Type B pancreatic cell (in vitro differentiated cells): ENCODE results near the gene STARD13. TPM values are rescaled to one million over a fixed set of nuclear protein-coding genes. Genes with fewer than 3 reads are reported as not detected.

ENCODE experiments used
- DNase-seq: peaks from one replicate; pipeline ENCODE4 v3.0.0; 2021; ENCODE audit warnings: mixed read lengths; ENCODE audit not compliant: unreplicated experiment; ENCODE audit errors: extremely low spot score
- H3K27ac Mint-ChIP-seq: 2 replicates; pipeline ENCODE4 v1.8.0; 2021; ENCODE audit warnings: mild to moderate bottlenecking, mixed read lengths
- H3K27me3 Mint-ChIP-seq: 2 replicates; pipeline ENCODE4 v1.8.0; 2021; ENCODE audit warnings: mixed read lengths
- H3K36me3 Mint-ChIP-seq: 2 replicates; pipeline ENCODE4 v1.8.0; 2021; ENCODE audit warnings: mixed read lengths
- H3K4me1 Mint-ChIP-seq: one replicate; pipeline ENCODE4 v1.8.0; 2021; ENCODE audit warnings: mixed read lengths; ENCODE audit not compliant: unreplicated experiment
- H3K4me3 Mint-ChIP-seq: 2 replicates; pipeline ENCODE4 v1.8.0; 2021; ENCODE audit warnings: mild to moderate bottlenecking, mixed read lengths
- H3K9me3 Mint-ChIP-seq: 2 replicates; pipeline ENCODE4 v1.8.0; 2021; ENCODE audit warnings: mixed read lengths
- total RNA-seq: library from RNA; stranded (reverse); gene quantifications from 2 replicates; pipeline ENCODE4 v1.2.1, GENCODE V29; 2021; ENCODE audit warnings: low replicate concordance
- TF ChIP-seq, protein P1 (sequence below): fragments of 200-600 bp; sonication (generic); conservative IDR thresholded peaks from 2 replicates; pipeline ENCODE4 v1.5.0; 2021; ENCODE audit warnings: antibody characterized with exemption, mild to moderate bottlenecking

Gene STARD13
- total RNA-seq, 1 donor from 2014 or later, result 12.1 TPM

DNA sequence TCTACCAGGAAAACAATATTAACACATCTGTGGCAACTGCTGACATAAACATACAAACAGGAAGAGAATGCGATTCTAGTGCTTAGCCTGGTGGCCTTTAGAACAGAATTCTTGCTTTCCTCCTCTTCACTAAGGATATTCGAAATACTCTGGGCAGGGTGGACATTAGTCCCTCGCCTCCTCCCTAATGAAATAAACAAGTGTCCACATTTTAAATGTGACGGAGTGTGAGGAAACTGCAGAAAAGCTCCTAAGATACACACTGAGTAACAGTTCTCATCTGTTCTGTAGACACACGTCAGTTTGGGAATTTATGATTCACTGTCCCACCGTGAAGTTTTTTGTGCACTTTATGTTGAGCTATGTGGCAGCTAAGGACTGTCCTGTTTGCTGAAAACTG is 639 bp downstream of the STARD13 start:
- Mint-ChIP-seq H3K36me3 (no peaks in the 10 kb centered on the region), H3K4me3 (peak overlapping the region; percentile 90), H3K9me3 (no peaks in the 10 kb centered on the region), H3K4me1 (peaks cover 29% of the 10 kb centered on the region), H3K27me3 (no peaks in the 10 kb centered on the region), H3K27ac (peak overlapping the region; percentile 94)
- DNase-seq, result no peak
- TF ChIP-seq, protein P1, sequence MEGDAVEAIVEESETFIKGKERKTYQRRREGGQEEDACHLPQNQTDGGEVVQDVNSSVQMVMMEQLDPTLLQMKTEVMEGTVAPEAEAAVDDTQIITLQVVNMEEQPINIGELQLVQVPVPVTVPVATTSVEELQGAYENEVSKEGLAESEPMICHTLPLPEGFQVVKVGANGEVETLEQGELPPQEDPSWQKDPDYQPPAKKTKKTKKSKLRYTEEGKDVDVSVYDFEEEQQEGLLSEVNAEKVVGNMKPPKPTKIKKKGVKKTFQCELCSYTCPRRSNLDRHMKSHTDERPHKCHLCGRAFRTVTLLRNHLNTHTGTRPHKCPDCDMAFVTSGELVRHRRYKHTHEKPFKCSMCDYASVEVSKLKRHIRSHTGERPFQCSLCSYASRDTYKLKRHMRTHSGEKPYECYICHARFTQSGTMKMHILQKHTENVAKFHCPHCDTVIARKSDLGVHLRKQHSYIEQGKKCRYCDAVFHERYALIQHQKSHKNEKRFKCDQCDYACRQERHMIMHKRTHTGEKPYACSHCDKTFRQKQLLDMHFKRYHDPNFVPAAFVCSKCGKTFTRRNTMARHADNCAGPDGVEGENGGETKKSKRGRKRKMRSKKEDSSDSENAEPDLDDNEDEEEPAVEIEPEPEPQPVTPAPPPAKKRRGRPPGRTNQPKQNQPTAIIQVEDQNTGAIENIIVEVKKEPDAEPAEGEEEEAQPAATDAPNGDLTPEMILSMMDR, result no peak

DNA sequence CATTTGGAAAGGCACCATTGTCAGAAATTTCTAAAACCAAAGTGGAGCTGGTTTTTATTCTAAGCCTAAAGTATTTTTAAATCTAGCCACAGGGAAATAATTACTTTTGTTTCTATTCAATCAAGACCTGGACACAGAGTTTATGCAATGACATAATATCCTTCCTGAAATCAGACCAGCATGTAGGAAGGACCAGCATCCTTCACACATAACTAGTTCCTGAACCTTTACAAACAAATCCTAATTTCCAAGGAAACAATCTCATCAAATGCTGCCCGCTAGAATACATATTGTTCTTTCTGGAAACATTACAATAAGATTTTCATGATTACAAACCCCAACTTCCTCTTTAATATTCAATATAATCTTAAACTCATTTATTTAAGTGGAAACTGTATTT is 1.5 kb downstream of the STARD13 start:
- H3K4me3 Mint-ChIP-seq, result peak overlapping the region; percentile 90
- DNase-seq, result no peak
- TF ChIP-seq, protein P1, result no peak
- peaks cover 32% of the 10 kb centered on the region for H3K4me1 Mint-ChIP-seq
- no peaks in the 10 kb centered on the region for H3K9me3 Mint-ChIP-seq
- no peaks in the 10 kb centered on the region for H3K27me3 Mint-ChIP-seq
- H3K36me3 Mint-ChIP-seq, result no peaks in the 10 kb centered on the region
- H3K27ac Mint-ChIP-seq, result peak overlapping the region; percentile 94

DNA sequence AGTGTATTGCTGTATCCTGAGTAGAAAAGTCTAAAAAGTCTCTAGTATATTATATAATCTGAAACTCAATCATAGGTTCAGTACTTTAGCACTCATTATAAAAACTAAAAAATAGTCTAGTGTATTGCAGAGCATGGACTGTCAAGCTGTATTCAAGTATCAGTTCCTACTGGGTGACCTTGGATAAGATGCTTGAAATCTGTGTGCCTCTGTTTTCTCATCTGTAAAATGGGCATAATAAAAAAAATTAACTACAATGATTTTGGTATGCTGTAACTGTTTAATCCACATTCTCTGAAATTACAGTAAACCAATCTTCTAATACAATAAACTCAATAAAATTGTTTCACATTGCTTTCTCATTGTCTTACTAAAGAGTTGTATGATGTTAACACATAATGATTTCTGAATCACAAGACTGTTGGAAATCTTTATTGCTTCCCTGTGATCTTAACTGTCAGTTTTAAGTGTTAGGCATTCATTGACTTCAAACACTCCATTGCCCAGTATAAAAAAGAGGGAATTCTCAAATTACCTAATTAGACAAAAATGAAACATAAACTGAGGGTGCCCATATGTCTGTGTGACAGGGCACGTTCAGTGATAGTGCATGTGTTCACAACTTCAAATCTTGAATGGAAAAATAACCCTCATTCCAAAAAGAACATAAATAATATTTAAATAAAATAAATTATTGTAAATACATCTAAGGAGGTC is 2.2 kb downstream of the STARD13 start:
- H3K36me3 Mint-ChIP-seq, result no peaks in the 10 kb centered on the region
- no peaks in the 10 kb centered on the region for H3K9me3 Mint-ChIP-seq
- H3K4me3 Mint-ChIP-seq, result peak overlapping the region; percentile 25
- no peaks in the 10 kb centered on the region for H3K27me3 Mint-ChIP-seq
- no peak for DNase-seq
- no peak overlapping the region for H3K27ac Mint-ChIP-seq
- TF ChIP-seq, protein P1, result no peak
- peaks cover 32% of the 10 kb centered on the region for H3K4me1 Mint-ChIP-seq

DNA sequence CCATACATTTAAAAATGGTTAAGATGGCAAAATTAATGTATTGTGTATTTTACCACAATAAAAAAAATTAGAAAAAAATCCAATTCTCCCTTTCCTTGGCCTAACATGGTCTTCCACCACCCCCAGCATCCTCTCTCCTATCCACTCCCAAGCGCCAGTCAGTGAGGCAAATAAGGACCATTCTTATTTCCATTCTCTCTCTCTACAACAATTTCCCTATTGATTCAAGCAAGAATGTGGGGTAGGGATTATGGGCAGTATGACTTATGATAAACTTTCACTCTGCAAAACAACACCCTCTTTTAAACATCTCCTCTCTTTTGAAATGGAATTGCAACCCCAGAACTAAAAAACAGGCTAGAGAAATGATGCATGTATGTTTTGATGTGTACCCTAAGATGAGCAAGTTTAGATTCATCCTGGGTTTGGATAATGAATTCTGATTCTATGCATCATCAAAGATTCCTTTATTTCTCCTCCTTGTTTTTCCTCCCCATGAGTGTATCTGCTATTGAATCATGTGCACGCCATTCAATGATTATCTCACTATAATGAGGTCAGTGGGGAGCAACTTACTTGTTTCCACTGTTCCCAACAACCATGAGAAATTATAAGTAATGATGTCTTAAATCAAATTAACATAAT is 3.5 kb downstream of the STARD13 start:
- TF ChIP-seq, protein P1, result no peak
- H3K36me3 Mint-ChIP-seq, result no peaks in the 10 kb centered on the region
- H3K27me3 Mint-ChIP-seq, result no peaks in the 10 kb centered on the region
- no peak for DNase-seq
- no peaks in the 10 kb centered on the region for H3K9me3 Mint-ChIP-seq
- peak overlapping the region; percentile 24 for H3K4me3 Mint-ChIP-seq
- H3K4me1 Mint-ChIP-seq, result peaks cover 32% of the 10 kb centered on the region
- H3K27ac Mint-ChIP-seq, result no peak overlapping the region

DNA sequence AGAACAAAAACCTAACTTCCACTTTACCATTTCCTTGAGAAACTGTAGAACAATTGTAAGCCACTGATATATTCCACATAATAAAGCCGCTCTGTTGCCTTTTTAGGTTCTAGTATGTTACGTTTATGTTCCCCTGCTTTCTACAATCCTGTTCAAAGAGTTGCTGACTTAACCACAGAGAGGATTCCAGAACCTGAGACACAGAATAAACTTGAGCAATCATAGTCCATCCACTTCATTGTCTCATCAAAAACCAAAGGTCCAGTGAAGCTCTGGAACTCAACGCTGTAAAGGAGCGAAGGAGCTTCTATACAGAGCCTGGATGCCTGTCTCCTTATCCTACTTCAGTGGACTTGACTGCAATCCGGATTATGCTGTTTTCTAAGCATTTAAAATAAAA is 4.6 kb downstream of the STARD13 start:
- Mint-ChIP-seq H3K27me3 (no peaks in the 10 kb centered on the region), H3K27ac (peak overlapping the region; percentile 96), H3K4me1 (peaks cover 26% of the 10 kb centered on the region), H3K4me3 (peak overlapping the region; percentile 9), H3K9me3 (no peaks in the 10 kb centered on the region), H3K36me3 (no peaks in the 10 kb centered on the region)
- TF ChIP-seq, protein P1, result no peak
- DNase-seq, result no peak
